ENCODE data around the gene CYSTM1.

CYSTM1 gene

GRCh38 chr5:140182075-140182711, 7.2 kb downstream of the CYSTM1 start (continued):
- TF ChIP-seq PRDM4 (tag by site-specific recombination; IDR thresholded peaks at IDR 0.05) (no peak), ZSCAN5A (tag by site-specific recombination; IDR thresholded peaks at IDR 0.05) (no peak)

DNA sequence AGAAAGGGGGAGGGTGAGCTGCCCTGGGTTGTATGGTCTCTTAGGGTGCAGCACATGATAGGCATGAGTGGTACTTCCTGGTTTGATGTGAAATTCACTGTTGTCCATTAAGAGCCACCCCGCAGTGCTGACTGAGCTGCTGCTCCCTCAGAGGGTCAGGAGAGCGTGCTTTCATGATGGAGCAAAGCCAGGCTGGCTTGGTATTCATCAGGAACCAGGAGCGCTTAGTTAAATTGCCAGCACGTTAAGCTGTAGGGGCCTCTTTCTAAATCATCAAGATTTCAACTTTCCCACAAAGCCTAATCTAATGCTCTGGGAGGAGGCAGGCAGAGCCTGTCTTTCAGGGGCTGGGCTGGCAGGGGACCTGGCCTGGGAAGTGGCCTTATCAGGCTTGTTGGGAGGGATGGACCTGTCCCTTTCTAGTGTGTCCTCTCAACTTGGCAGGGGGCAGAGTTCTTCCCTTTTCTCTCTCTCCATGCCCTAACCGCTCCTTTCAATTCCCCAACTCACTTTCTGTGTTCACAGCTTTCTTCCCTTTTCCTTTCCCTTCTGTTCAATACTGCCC, 7.9 kb downstream of the CYSTM1 start:
- Histone ChIP-seq H3K27ac (ENCODE audit: extremely low read depth, low read depth, low read length) (no peak overlapping the region), H3K4me3 (ENCODE audit: low read depth, low read length) (no peak overlapping the region), H3K9me3 (ENCODE audit: control insufficient read depth, insufficient read depth, low read depth, low read length) (no peaks in the 10 kb centered on the region), H3K36me3 (ENCODE audit: control insufficient read depth in 2 of 2, insufficient read depth in 1 of 2, low read length in 2 of 2) (no peaks in the 10 kb centered on the region), H3K4me1 (ENCODE audit: control insufficient read depth, insufficient read depth, low read length) (peaks cover 11% of the 10 kb centered on the region; the same call in 1 of the 2 replicates)
- ChIA-PET CTCF (interaction anchor here (1.2 kb wide), 1 partner anchor 23 kb away, joined by 6 read pairs; no protein-coding TSS in a partner anchor), POLR2A (no interaction called here)
- no peak for TF ChIP-seq MYNN (tag by site-specific recombination; IDR thresholded peaks at IDR 0.05; ENCODE audit: borderline replicate concordance)
- TF ChIP-seq, protein P1, sequence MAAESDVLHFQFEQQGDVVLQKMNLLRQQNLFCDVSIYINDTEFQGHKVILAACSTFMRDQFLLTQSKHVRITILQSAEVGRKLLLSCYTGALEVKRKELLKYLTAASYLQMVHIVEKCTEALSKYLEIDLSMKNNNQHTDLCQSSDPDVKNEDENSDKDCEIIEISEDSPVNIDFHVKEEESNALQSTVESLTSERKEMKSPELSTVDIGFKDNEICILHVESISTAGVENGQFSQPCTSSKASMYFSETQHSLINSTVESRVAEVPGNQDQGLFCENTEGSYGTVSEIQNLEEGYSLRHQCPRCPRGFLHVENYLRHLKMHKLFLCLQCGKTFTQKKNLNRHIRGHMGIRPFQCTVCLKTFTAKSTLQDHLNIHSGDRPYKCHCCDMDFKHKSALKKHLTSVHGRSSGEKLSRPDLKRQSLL (tag by site-specific recombination; IDR thresholded peaks at IDR 0.05): 0 out of 2 replicates have a peak, but pooled peaks have one; percentile 39
- TF ChIP-seq ZNF280C (tag by site-specific recombination; IDR thresholded peaks at IDR 0.05): no peak
- TF ChIP-seq ZFP41 (tag by site-specific recombination; IDR thresholded peaks at IDR 0.05; ENCODE audit: borderline replicate concordance): no peak
- no peak for TF ChIP-seq ZNF416 (tag by site-specific recombination; IDR thresholded peaks at IDR 0.05)
- peak; percentile 30; the same call in 1 of the 2 replicates for TF ChIP-seq ZNF600 (tag by site-specific recombination; IDR thresholded peaks at IDR 0.05)
- TF ChIP-seq MZF1 (tag by site-specific recombination; IDR thresholded peaks at IDR 0.05; ENCODE audit: borderline replicate concordance): no peak
- TF ChIP-seq PRDM6 (tag by site-specific recombination; IDR thresholded peaks at IDR 0.05): no peak
- TF ChIP-seq PATZ1 (tag by site-specific recombination; IDR thresholded peaks at IDR 0.05): 0 out of 2 replicates have a peak, but pooled peaks have one; percentile 17
- no peak for TF ChIP-seq ZNF202 (tag by site-specific recombination; IDR thresholded peaks at IDR 0.05; ENCODE audit: borderline replicate concordance)
- no peak for TF ChIP-seq ZNF239 (tag by site-specific recombination; IDR thresholded peaks at IDR 0.05)
- no peak for TF ChIP-seq ZNF140 (tag by site-specific recombination; IDR thresholded peaks at IDR 0.05)
- no peak for TF ChIP-seq ZNF792 (tag by site-specific recombination; IDR thresholded peaks at IDR 0.05)
- TF ChIP-seq OSR2 (tag by site-specific recombination; IDR thresholded peaks at IDR 0.05): peak; percentile 76
- peak; percentile 95 for TF ChIP-seq ZIC2 (tag by site-specific recombination; IDR thresholded peaks at IDR 0.05)
- no peak for TF ChIP-seq ZFP69B (tag by site-specific recombination; IDR thresholded peaks at IDR 0.05)
- TF ChIP-seq, protein P2, sequence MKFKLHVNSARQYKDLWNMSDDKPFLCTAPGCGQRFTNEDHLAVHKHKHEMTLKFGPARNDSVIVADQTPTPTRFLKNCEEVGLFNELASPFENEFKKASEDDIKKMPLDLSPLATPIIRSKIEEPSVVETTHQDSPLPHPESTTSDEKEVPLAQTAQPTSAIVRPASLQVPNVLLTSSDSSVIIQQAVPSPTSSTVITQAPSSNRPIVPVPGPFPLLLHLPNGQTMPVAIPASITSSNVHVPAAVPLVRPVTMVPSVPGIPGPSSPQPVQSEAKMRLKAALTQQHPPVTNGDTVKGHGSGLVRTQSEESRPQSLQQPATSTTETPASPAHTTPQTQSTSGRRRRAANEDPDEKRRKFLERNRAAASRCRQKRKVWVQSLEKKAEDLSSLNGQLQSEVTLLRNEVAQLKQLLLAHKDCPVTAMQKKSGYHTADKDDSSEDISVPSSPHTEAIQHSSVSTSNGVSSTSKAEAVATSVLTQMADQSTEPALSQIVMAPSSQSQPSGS (tag by site-specific recombination; IDR thresholded peaks at IDR 0.05; ENCODE audit: low read depth): no peak
- TF ChIP-seq ZNF629 (tag by site-specific recombination; IDR thresholded peaks at IDR 0.05): no peak
- no peak for TF ChIP-seq ZBTB26 (tag by site-specific recombination; optimal IDR thresholded peaks at IDR 0.05)
